Measurements from ENCODE around the gene UBE2M. TPM values are rescaled to one million over a fixed set of nuclear protein-coding genes. Genes with fewer than 3 reads are reported as not detected.

UBE2M gene
- polyA plus RNA-seq, 1 donor (not counting 4 experiments of a cell fraction or from before 2014, with no cell fraction given) = 82.6 TPM

DNA sequence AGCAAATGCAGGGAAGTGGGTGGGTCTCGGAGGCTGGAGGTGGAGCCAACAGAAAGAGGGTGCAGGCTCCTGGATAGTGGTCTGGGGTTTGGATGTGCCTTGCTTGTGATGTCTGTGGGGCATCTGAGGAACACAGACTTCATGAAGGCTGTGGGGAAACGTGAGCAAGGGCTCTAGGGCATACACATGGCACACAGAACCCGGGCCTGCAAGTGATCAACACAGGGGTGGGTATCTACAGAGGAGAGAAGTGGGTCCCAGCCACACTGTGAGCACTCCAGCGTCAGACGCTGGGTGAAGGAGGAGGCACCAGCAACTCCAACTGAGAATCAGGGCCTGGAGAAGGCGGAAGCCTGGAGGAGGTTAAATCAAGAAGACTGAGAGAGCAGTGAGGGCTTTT, 5.4 kb upstream of the UBE2M start:
- H3K9me1 ChIP-seq (ENCODE audit: control insufficient read depth, extremely low read depth, insufficient read depth, low read length) = no peaks in the 10 kb centered on the region
- H2AFZ ChIP-seq (ENCODE audit: control insufficient read depth, low read length) = no peak overlapping the region
- H3K36me3 ChIP-seq (ENCODE audit: control insufficient read depth in 2 of 2, extremely low read depth in 1 of 2, insufficient read depth in 2 of 2, low read length in 2 of 2) = peaks cover 2 to 7% of the 10 kb centered on the region in 2 experiments
- TF ChIP-seq, protein P1, sequence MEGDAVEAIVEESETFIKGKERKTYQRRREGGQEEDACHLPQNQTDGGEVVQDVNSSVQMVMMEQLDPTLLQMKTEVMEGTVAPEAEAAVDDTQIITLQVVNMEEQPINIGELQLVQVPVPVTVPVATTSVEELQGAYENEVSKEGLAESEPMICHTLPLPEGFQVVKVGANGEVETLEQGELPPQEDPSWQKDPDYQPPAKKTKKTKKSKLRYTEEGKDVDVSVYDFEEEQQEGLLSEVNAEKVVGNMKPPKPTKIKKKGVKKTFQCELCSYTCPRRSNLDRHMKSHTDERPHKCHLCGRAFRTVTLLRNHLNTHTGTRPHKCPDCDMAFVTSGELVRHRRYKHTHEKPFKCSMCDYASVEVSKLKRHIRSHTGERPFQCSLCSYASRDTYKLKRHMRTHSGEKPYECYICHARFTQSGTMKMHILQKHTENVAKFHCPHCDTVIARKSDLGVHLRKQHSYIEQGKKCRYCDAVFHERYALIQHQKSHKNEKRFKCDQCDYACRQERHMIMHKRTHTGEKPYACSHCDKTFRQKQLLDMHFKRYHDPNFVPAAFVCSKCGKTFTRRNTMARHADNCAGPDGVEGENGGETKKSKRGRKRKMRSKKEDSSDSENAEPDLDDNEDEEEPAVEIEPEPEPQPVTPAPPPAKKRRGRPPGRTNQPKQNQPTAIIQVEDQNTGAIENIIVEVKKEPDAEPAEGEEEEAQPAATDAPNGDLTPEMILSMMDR (optimal IDR thresholded peaks at IDR 0.05 in 1 of 3, IDR thresholded peaks at IDR 0.05 in 1 of 3, conservative IDR thresholded peaks at IDR 0.05 in 1 of 3; ENCODE audit: extremely low read depth in 1 of 3, insufficient read depth in 2 of 3, low read length in 3 of 3) = no peak
- TF ChIP-seq EZH2 (IDR thresholded peaks at IDR 0.05; ENCODE audit: low read length) = no peak
- H3K4me2 ChIP-seq (ENCODE audit: control insufficient read depth, extremely low read depth, insufficient read depth, low read depth, low read length) = no peak overlapping the region
- DNase-seq (ENCODE audit: low read depth, low spot score) (no peak), FAIRE-seq (no peak)
- peaks cover 4% of the 10 kb centered on the region for H3K27me3 ChIP-seq (ENCODE audit: control insufficient read depth, extremely low read depth, insufficient read depth, low read length)
- H3K27ac ChIP-seq (ENCODE audit: control insufficient read depth, insufficient read depth, low read length) = no peak overlapping the region
- H3K4me1 ChIP-seq (ENCODE audit: control insufficient read depth, extremely low read depth, insufficient read depth, low read length) = peaks cover 22% of the 10 kb centered on the region
- no peak overlapping the region for H3K4me3 ChIP-seq (ENCODE audit: control insufficient read depth in 2 of 3, extremely low read depth in 1 of 3, insufficient read depth in 2 of 3, low read depth in 1 of 3, low read length in 3 of 3)
- no peaks in the 10 kb centered on the region for H4K20me1 ChIP-seq (ENCODE audit: control insufficient read depth, extremely low read depth, insufficient read depth, low read length)
- H3K9me3 ChIP-seq (ENCODE audit: control insufficient read depth, low read depth, low read length) = no peaks in the 10 kb centered on the region
- no peaks in the 10 kb centered on the region for H3K79me2 ChIP-seq (ENCODE audit: control insufficient read depth, insufficient read depth, low read length)
- dilution Hi-C loops (cut with MboI; ENCODE audit: extremely low pct_ligation_motif_present, low sequenced_read_pairs) = no loop called here
- no peak overlapping the region for H3K9ac ChIP-seq (ENCODE audit: control insufficient read depth, extremely low read depth, insufficient read depth, low read length)

DNA sequence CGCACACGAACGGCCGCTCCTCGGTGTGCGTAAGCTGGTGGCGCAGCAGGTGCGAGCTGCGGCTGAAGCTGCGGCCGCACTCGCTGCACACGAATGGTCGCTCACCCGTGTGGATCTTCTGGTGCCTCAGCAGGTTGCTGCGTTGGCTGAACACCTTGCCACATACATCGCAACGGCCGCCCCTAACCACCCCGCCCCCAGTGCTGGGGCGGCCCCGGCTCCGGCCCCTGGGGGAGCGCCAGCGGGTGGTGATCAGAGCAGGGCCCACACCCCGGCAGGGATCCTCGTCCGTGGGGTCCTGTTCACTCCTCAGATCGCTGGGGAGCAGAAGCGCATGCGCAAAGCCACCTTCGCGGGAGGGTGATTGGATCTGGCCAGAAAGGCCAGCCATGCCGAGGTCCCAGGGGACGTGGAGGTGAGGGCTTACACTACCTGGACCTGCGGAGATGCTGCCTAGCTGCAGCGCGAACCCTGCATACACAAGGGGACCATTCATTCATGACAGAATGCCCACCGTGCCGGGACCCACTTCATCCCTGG, 4.7 kb upstream of the UBE2M start:
- H3K4me1 ChIP-seq (ENCODE audit: control insufficient read depth, extremely low read depth, insufficient read depth, low read length) = peaks cover 22% of the 10 kb centered on the region
- peak overlapping the region in 2 of 3 experiments; percentile 29 to 54 for H3K4me3 ChIP-seq (ENCODE audit: control insufficient read depth in 2 of 3, extremely low read depth in 1 of 3, insufficient read depth in 2 of 3, low read depth in 1 of 3, low read length in 3 of 3)
- no peak for TF ChIP-seq EZH2 (IDR thresholded peaks at IDR 0.05; ENCODE audit: low read length)
- TF ChIP-seq, protein P1 (optimal IDR thresholded peaks at IDR 0.05 in 1 of 3, IDR thresholded peaks at IDR 0.05 in 1 of 3, conservative IDR thresholded peaks at IDR 0.05 in 1 of 3; ENCODE audit: extremely low read depth in 1 of 3, insufficient read depth in 2 of 3, low read length in 3 of 3) = no peak
- no peak overlapping the region for H3K27ac ChIP-seq (ENCODE audit: control insufficient read depth, insufficient read depth, low read length)
- DNase-seq (ENCODE audit: low read depth, low spot score) (no peak), FAIRE-seq (no peak)
- H3K4me2 ChIP-seq (ENCODE audit: control insufficient read depth, extremely low read depth, insufficient read depth, low read depth, low read length) = peak overlapping the region; percentile 84
- no peak overlapping the region for H3K9ac ChIP-seq (ENCODE audit: control insufficient read depth, extremely low read depth, insufficient read depth, low read length)
- H3K9me3 ChIP-seq (ENCODE audit: control insufficient read depth, low read depth, low read length) = no peaks in the 10 kb centered on the region
- H3K79me2 ChIP-seq (ENCODE audit: control insufficient read depth, insufficient read depth, low read length) = peaks cover under 1% of the 10 kb centered on the region
- H3K9me1 ChIP-seq (ENCODE audit: control insufficient read depth, extremely low read depth, insufficient read depth, low read length) = no peaks in the 10 kb centered on the region
- dilution Hi-C loops (cut with MboI; ENCODE audit: extremely low pct_ligation_motif_present, low sequenced_read_pairs) = no loop called here
- H3K27me3 ChIP-seq (ENCODE audit: control insufficient read depth, extremely low read depth, insufficient read depth, low read length) = peaks cover 4% of the 10 kb centered on the region
- no peaks in the 10 kb centered on the region for H4K20me1 ChIP-seq (ENCODE audit: control insufficient read depth, extremely low read depth, insufficient read depth, low read length)
- peaks cover 2 to 7% of the 10 kb centered on the region in 2 experiments for H3K36me3 ChIP-seq (ENCODE audit: control insufficient read depth in 2 of 2, extremely low read depth in 1 of 2, insufficient read depth in 2 of 2, low read length in 2 of 2)
- H2AFZ ChIP-seq (ENCODE audit: control insufficient read depth, low read length) = no peak overlapping the region

Data from keratinocyte (primary cell).